Naive thymus-derived CD8-positive, alpha-beta T cell (primary cell): ENCODE results near the gene PLAU. TPM values are rescaled to one million over a fixed set of nuclear protein-coding genes. Genes with fewer than 3 reads are reported as not detected.

Source experiments
- ATAC-seq, 2 donors: fragments of 150-1000 bp; cut with Tn5 transposase in 1 of 2; sonication (Bioruptor Pico), chemical (Tn5 transposase) in 1 of 2; 1 replicate in 1 of 2; 2 replicates in 1 of 2; pipeline ENCODE4 v1.10.0; 2021; ENCODE audit warnings: mild to moderate bottlenecking in 2 of 2, moderate library complexity in 2 of 2
- POLR2A ChIA-PET: fragments of 350-600 bp; sonication (Branson Sonifier 250); formaldehyde crosslinking; loops from one replicate; lab custom pipeline; 2021; ENCODE audit warnings: antibody characterized with exemption; lab: Charles Lee
- DNase-seq, 10 donors: peaks; one replicate each; pipeline versions ENCODE4 v3.0.0 to v3.0.0-alpha.2; 2020 to 2022
- H3K27ac Mint-ChIP-seq, 10 donors: one replicate each; pipeline ENCODE4 v1.8.0; 2020 to 2022; ENCODE audit warnings: mild to moderate bottlenecking in 10 of 10, mixed read lengths in 10 of 10, moderate library complexity in 4 of 10, inconsistent platforms in 1 of 10
- H3K27me3 Mint-ChIP-seq, 5 donors: one replicate each; pipeline ENCODE4 v1.8.0; 2021 to 2022; ENCODE audit warnings: mixed read lengths in 5 of 5
- H3K36me3 Mint-ChIP-seq, 3 donors: one replicate each; pipeline ENCODE4 v1.8.0; 2020 to 2022; ENCODE audit warnings: mixed read lengths in 3 of 3, mild to moderate bottlenecking in 2 of 3, inconsistent platforms in 1 of 3
- H3K4me1 Mint-ChIP-seq, 4 donors: one replicate each; pipeline ENCODE4 v1.8.0; 2021 to 2022; ENCODE audit warnings: mixed read lengths in 4 of 4
- H3K4me3 Mint-ChIP-seq, 10 donors: one replicate each; pipeline ENCODE4 v1.8.0; 2020 to 2022; ENCODE audit warnings: mild to moderate bottlenecking in 10 of 10, mixed read lengths in 10 of 10, moderate library complexity in 6 of 10, inconsistent platforms in 1 of 10
- H3K9me3 Mint-ChIP-seq, 9 donors: one replicate each; pipeline ENCODE4 v1.8.0; 2020 to 2022; ENCODE audit warnings: mixed read lengths in 9 of 9, mild to moderate bottlenecking in 3 of 9, inconsistent platforms in 1 of 9, moderate library complexity in 1 of 9
- polyA plus RNA-seq, 3 donors: library from polyadenylated mRNA; unstranded; fragments of 300-500 nt; fragmentation: Illumina TruSeq; gene quantifications; one replicate each; pipeline ENCODE4 v1.2.3, GENCODE V29; 2021
- total RNA-seq, 8 experiments: library from RNA in 2 of 8; stranded (reverse) in 2 of 8; gene quantifications; one replicate each; pipeline ENCODE4 v1.2.3 and lab custom pipeline; 2021 to 2026

Gene PLAU
- total RNA-seq (under 1 TPM; 0.26 to 0.30 TPM), polyA plus RNA-seq (not detected), total RNA-seq (lab: John Stamatoyannopoulos, UW) (0 to 2.2 (median 0.28) reads per million in 6 experiments)

- DNase-seq: peak in 6 of 10 donors; percentile 22 to 32 (median 28)
- POLR2A ChIA-PET: interaction anchor here (0.5 kb wide), 1 partner anchor 68 kb away, joined by 3 read pairs; no protein-coding TSS in a partner anchor
- peak within 1 kb of the TSS; percentile 76 to 96 (median 90) for H3K4me3 Mint-ChIP-seq
- peak; percentile 73 to 80 for ATAC-seq
- peaks cover 15 to 35% (median 30%) of the 10 kb centered on the region in 4 donors for H3K4me1 Mint-ChIP-seq
- H3K27ac Mint-ChIP-seq: peak within 1 kb of the TSS in 3 of 10 donors; percentile 10 to 59 (median 51)
- H3K27me3 Mint-ChIP-seq: peaks cover 37 to 93% (median 57%) of the 10 kb centered on the region in 5 donors
- no peaks in the 10 kb centered on the region for H3K36me3 Mint-ChIP-seq
- no peaks in the 10 kb centered on the region for H3K9me3 Mint-ChIP-seq
Observed at GRCh38 chr10:73910764-73911552, at the start of gene PLAU. Gene PLAU, plus strand, starts transcription at chr10:73911132. Its CDS starts 424 bp downstream, at chr10:73911556.

GRCh38 chr10:73862011-73862410, 48.9 kb upstream of the PLAU start:
- Mint-ChIP-seq H3K27me3 (no peaks in the 10 kb centered on the region), H3K4me3 (no peak overlapping the region), H3K4me1 (peaks cover 33 to 96% (median 92%) of the 10 kb centered on the region in 4 donors), H3K27ac (peak overlapping the region in 6 of 10 donors; percentile 15 to 97 (median 72)), H3K9me3 (no peaks in the 10 kb centered on the region), H3K36me3 (peaks cover 0 to 45% (median 22%) of the 10 kb centered on the region in 3 donors)
- POLR2A ChIA-PET: interaction anchor here (1.0 to 7.8 kb wide), 4 partner anchors 10 to 90 kb away, joined by 3 to 106 read pairs (median 4); partner anchors contain the start of gene CAMK2G
- ATAC-seq: no peak
- no peak for DNase-seq

DNA sequence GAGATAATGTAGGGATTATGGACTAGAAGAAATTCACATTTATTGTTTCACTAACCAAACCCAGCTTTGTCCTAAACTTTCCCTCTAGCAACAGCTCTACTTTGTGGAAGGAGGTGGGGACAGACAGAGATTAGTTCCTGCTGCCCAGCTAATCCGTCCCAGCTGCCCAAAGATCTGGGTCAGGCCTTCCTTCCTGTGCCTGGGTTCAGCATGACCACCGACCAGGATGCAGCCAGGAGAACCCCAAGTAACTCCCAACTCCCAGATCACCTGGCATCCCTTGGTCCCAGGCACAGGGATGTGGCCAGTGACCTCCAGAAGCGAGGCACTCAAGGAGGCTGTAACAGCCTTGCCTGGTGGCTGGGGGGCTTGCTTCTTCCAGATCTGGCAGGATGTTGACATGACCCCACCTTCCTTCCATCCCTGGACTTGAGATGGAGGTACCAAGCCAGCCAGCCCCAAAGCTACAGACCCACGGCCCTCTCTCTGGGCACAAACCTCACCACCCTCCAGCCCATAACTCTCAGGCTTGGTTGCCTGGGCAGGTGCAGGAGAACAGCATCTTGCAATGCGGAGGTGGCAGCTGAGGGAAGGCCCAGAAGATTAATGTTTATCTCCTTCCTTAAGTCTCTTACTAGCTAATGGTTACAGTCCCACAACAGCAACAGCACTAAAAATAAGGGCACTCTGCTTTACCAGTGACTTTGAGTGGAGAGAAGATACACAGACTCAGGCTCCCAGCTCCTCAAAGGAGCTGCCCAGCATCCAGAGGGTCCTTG, 47.7 kb upstream of the PLAU start:
- Mint-ChIP-seq H3K9me3 (no peaks in the 10 kb centered on the region), H3K4me1 (peaks cover 32 to 96% (median 92%) of the 10 kb centered on the region in 4 donors), H3K36me3 (peaks cover 0 to 44% (median 18%) of the 10 kb centered on the region in 3 donors), H3K27ac (peak overlapping the region in 9 of 10 donors; percentile 52 to 97 (median 79)), H3K27me3 (no peaks in the 10 kb centered on the region), H3K4me3 (peak overlapping the region in 7 of 10 donors; percentile 6 to 30 (median 19))
- POLR2A ChIA-PET: interaction anchor here (0.5 to 7.8 kb wide), 6 partner anchors 13 to 137 kb away, joined by 3 to 106 read pairs (median 3); partner anchors contain the start of gene CAMK2G
- no peak for DNase-seq
- no peak for ATAC-seq

GRCh38 chr10:73864229-73864628, 46.7 kb upstream of the PLAU start:
- Mint-ChIP-seq H3K36me3 (peaks cover 0 to 46% (median 15%) of the 10 kb centered on the region in 3 donors), H3K9me3 (no peaks in the 10 kb centered on the region), H3K27ac (peak overlapping the region; percentile 83 to 97 (median 95)), H3K4me3 (peak overlapping the region; percentile 55 to 94 (median 86)), H3K27me3 (no peaks in the 10 kb centered on the region), H3K4me1 (peaks cover 33 to 97% (median 91%) of the 10 kb centered on the region in 4 donors)
- DNase-seq (no peak), ATAC-seq (no peak)
- POLR2A ChIA-PET: interaction anchor here (0.5 to 7.8 kb wide), 9 partner anchors 10 to 136 kb away, joined by 3 to 106 read pairs (median 3); partner anchors contain the start of gene CAMK2G

DNA sequence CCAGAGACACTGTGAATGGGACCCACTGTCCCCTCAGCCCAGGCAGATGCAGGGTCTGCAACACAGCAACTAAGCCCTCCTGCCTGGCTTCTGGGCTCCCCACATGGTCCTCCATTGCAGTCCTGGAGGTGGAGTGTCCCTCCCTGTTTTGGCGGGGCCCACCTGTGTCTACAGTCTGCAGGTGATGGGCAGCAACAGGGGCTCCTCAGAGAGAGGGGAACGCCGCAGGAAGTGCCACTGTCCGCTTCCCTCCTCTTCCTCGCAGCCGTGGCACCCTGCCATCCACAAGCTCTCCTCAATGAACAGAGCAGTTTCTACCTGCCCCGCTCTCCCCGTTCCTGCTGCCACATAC, 45.8 kb upstream of the PLAU start:
- DNase-seq (no peak), ATAC-seq (peak in 1 of 2 donors; percentile 38)
- H3K36me3 Mint-ChIP-seq: peaks cover 0 to 48% (median 13%) of the 10 kb centered on the region in 3 donors
- H3K4me1 Mint-ChIP-seq: peaks cover 34 to 94% (median 91%) of the 10 kb centered on the region in 4 donors
- peak overlapping the region; percentile 77 to 94 (median 86) for H3K4me3 Mint-ChIP-seq
- H3K27ac Mint-ChIP-seq: peak overlapping the region; percentile 92 to 97 (median 95)
- POLR2A ChIA-PET: interaction anchor here (0.6 to 7.8 kb wide), 6 partner anchors 11 to 121 kb away, joined by 3 to 106 read pairs (median 4); partner anchors contain the start of gene CAMK2G
- no peaks in the 10 kb centered on the region for H3K27me3 Mint-ChIP-seq
- H3K9me3 Mint-ChIP-seq: no peaks in the 10 kb centered on the region

DNA sequence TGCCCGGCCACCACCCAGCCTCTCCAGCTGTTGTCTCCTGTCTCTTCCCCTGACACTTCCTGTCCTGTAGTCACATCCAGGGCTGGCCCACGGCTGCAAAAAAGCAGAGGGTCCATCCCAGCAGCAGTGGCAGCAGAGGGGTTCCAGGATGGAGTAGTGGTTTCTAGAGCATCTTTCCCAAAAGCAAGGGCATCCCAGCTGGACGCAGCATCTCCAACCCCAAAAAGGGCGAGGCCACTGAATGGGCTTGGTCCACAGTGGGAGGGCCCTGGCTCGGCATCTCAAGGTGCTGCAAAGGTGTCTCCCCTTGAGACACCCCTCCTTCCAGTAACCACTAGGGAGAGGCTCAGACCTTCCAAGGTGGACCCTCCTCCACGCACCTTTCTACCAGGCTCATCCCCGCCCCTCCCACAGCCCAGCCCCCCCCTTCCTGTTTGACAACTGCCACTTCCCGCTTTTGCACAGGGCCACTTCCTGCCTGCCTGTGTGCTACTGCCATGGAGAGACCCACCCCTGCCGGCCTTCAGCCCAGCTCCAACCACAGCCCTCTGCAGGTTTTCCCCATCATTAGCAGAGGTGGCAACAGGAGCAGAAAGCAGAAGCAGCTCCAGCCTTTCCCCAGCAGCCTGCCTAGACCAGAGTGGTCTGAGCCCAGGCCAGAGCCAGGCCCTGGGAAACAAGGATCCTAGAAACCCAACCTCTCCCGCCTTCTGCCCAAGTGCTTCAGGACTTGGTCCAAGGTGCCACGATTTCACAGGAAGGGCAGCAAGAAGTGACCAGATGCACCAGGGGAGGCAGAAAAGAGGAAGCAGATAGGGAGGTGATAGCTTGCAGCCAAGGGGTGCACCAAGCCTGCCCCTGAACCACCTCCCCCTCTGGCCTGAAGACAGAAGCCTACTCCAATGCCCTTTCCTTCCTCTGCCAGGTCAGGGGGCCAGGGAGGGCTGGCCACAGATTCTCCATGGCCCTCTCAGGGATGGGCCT, 45.2 kb upstream of the PLAU start:
- peak in 8 of 10 donors; percentile 22 to 57 (median 38) for DNase-seq

DNA sequence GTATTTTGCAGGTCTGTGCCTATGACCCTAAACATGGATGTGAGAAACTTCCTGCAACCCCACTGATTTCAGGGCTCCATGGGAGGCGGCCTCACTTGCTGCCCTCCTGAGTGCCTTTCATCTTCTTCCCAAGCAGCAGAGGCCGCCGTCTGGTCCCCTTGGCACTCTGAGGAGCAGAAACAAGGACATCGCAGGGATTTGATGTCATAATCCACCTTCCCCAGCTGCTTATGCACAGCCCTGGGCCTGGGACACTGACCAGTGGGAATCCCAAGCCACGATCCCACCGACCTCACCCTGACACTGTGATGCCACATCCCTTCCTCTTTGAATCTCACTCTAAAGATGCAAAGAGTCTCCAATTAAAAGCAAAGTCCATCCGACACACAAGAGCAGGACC, 44.3 kb upstream of the PLAU start:
- Mint-ChIP-seq H3K27me3 (no peaks in the 10 kb centered on the region), H3K4me1 (peaks cover 41 to 96% (median 96%) of the 10 kb centered on the region in 4 donors), H3K4me3 (peak overlapping the region; percentile 77 to 94 (median 86)), H3K27ac (peak overlapping the region; percentile 92 to 97 (median 95)), H3K9me3 (no peaks in the 10 kb centered on the region), H3K36me3 (peaks cover 0 to 49% (median 7%) of the 10 kb centered on the region in 3 donors)
- ATAC-seq (no peak), DNase-seq (no peak)
- POLR2A ChIA-PET: interaction anchor here (0.7 to 7.8 kb wide), 6 partner anchors 9 to 95 kb away, joined by 3 to 106 read pairs (median 4); partner anchors contain the start of gene CAMK2G

More for the DNA sequence above, 45.2 kb upstream of the PLAU start:
- Mint-ChIP-seq H3K36me3 (peaks cover 0 to 49% (median 7%) of the 10 kb centered on the region in 3 donors), H3K27ac (peak overlapping the region; percentile 92 to 97 (median 95)), H3K4me1 (peaks cover 37 to 94% (median 91%) of the 10 kb centered on the region in 4 donors), H3K4me3 (peak overlapping the region; percentile 77 to 94 (median 86)), H3K27me3 (no peaks in the 10 kb centered on the region), H3K9me3 (no peaks in the 10 kb centered on the region)
- ATAC-seq: peak; percentile 81 to 82
- POLR2A ChIA-PET: interaction anchor here (0.6 to 7.8 kb wide), 10 partner anchors 8 to 122 kb away, joined by 3 to 106 read pairs (median 3); partner anchors contain the start of gene CAMK2G

DNA sequence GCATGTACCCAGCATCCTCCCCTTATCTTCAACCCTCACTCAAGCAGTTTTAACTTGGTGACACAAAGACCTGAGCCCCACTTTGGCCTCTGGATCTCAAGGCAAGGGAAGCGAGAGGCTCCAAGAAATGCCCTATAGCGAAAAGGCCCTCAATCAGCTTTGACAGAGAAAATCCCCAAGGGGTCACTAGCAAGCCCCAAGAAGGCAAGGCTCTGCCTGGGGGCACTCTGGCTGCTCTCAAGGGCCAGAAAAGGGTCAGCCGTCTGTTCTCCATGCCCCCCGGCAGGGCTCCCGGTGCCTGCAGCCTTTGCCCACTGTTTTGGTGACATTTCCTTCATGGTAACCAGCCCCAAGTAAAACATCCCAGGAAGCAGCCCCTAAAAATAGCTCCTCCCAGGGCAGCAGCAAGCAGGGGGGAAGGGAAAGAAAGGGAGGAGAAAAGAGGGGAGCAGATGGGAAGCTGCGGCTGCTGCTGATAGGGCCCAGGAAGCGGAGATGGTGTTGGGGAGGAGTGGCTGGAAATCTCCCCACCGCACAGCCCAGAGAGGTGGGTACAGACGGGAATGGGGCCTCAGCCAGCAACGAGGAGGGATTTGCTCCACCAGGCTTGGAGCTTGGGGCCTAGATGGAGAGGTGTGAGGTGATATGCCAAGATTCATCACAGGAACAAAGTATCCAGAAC, 43.7 kb upstream of the PLAU start:
- Mint-ChIP-seq H3K4me1 (peaks cover 47 to 100% (median 97%) of the 10 kb centered on the region in 4 donors), H3K36me3 (peaks cover 0 to 54% (median 10%) of the 10 kb centered on the region in 3 donors), H3K4me3 (peak overlapping the region in 9 of 10 donors; percentile 56 to 94 (median 84)), H3K27ac (peak overlapping the region; percentile 92 to 97 (median 95)), H3K27me3 (no peaks in the 10 kb centered on the region), H3K9me3 (no peaks in the 10 kb centered on the region)
- DNase-seq (no peak), ATAC-seq (no peak)
- POLR2A ChIA-PET: interaction anchor here (1.5 to 7.8 kb wide), 3 partner anchors 10 to 18 kb away, joined by 3 to 106 read pairs (median 4); partner anchors contain the start of gene CAMK2G

DNA sequence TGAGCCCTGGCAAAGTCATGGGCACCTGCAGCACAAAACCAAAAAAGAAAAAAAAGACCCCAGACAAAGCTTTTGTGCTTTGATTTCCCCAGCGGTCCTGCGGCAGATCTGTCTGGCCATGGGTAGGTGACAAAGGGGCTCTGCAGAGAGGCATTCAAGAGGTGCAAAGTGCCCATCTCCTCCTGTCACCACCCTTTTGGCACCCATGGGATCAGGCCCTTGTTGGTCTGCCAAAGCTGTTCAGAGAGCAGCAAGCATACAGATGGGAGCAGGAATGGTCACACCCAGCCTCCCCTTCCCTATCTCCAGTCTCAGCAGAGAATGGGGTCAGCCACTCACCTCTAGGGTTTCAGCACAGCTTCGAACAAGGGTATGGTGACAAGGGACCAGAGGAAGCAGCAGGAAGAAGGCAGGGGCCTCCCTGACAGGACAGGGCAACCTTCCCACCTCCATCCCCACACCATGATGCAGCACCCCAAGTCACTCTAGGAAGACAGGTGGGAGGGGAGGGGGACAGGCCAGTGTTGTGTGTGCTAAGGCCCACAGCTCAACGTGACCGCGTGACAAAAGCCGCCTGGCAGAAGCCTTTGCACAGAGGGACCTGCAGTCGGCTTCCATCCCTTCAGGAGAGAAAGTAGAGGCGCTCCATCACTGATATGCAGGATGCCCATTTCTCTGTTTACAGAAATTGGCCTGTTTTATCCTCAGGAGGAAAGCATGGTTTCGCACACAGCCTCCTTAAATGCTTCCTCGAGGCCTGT, 42.9 kb upstream of the PLAU start:
- H3K27me3 Mint-ChIP-seq: no peaks in the 10 kb centered on the region
- DNase-seq (no peak), ATAC-seq (no peak)
- H3K4me3 Mint-ChIP-seq: peak overlapping the region in 5 of 10 donors; percentile 14 to 89 (median 33)
- peaks cover 0 to 55% (median 13%) of the 10 kb centered on the region in 3 donors for H3K36me3 Mint-ChIP-seq
- peaks cover 53 to 100% (median 97%) of the 10 kb centered on the region in 4 donors for H3K4me1 Mint-ChIP-seq
- H3K27ac Mint-ChIP-seq: peak overlapping the region; percentile 88 to 97 (median 95)
- no peaks in the 10 kb centered on the region for H3K9me3 Mint-ChIP-seq
- POLR2A ChIA-PET: interaction anchor here (1.5 to 7.8 kb wide), 3 partner anchors 9 to 18 kb away, joined by 3 to 106 read pairs (median 4); partner anchors contain the start of gene CAMK2G
